Measurements from ENCODE around the gene KIAA1958. TPM values are rescaled to one million over a fixed set of nuclear protein-coding genes. Genes with fewer than 3 reads are reported as not detected.

KIAA1958 gene
- total RNA-seq, 2 experiments from 2014 or later = 9.7 to 13.0 TPM

GRCh38 chr9:112548051-112548440 is 61.4 kb downstream of the KIAA1958 start:
- H3K27me3 Mint-ChIP-seq = no peaks in the 10 kb centered on the region
- DNase-seq (no peak), ATAC-seq (no peak)
- peaks cover 3% of the 10 kb centered on the region for H3K36me3 Mint-ChIP-seq (ENCODE audit: low read depth)
- no peaks in the 10 kb centered on the region for H3K9me3 Mint-ChIP-seq (ENCODE audit: low read depth)
- intact Hi-C loops (cut with DNase I, micrococcal nuclease) = no loop called here
- ChIA-PET POLR2A (no interaction called here), CTCF (interaction anchor here (0.6 to 0.7 kb wide), 2 partner anchors 234 to 449 kb away, joined by 3 to 5 read pairs; no protein-coding TSS in a partner anchor)
- H3K27ac Mint-ChIP-seq = no peak overlapping the region
- peaks cover 14% of the 10 kb centered on the region for H3K4me1 Mint-ChIP-seq
- H3K4me3 Mint-ChIP-seq = no peak overlapping the region

GRCh38 chr9:112548836-112549595 is 62.4 kb downstream of the KIAA1958 start:
- Mint-ChIP-seq H3K9me3 (ENCODE audit: low read depth) (no peaks in the 10 kb centered on the region), H3K4me3 (no peak overlapping the region), H3K4me1 (peaks cover 14% of the 10 kb centered on the region), H3K27me3 (no peaks in the 10 kb centered on the region), H3K36me3 (ENCODE audit: low read depth) (peaks cover 3% of the 10 kb centered on the region), H3K27ac (no peak overlapping the region)
- POLR2A ChIA-PET = no interaction called here
- DNase-seq (no peak), ATAC-seq (no peak)
- CTCF ChIA-PET = no interaction called here
- intact Hi-C loops (cut with DNase I, micrococcal nuclease) = no loop called here

GRCh38 chr9:112550531-112550930 is 63.9 kb downstream of the KIAA1958 start:
- ATAC-seq = no peak
- Mint-ChIP-seq H3K9me3 (ENCODE audit: low read depth) (no peaks in the 10 kb centered on the region), H3K4me1 (peaks cover 12% of the 10 kb centered on the region)

GRCh38 chr9:112551641-112552040 is 65.0 kb downstream of the KIAA1958 start:
- Mint-ChIP-seq H3K36me3 (ENCODE audit: low read depth) (peaks cover 2% of the 10 kb centered on the region), H3K27ac (no peak overlapping the region), H3K4me1 (peaks cover 8% of the 10 kb centered on the region), H3K27me3 (no peaks in the 10 kb centered on the region), H3K9me3 (ENCODE audit: low read depth) (no peaks in the 10 kb centered on the region), H3K4me3 (no peak overlapping the region)
- intact Hi-C loops (cut with DNase I, micrococcal nuclease) = no loop called here
- ChIA-PET CTCF (no interaction called here), POLR2A (no interaction called here)
- DNase-seq = no peak
- ATAC-seq = no peak

More at GRCh38 chr9:112550531-112550930, 63.9 kb downstream of the KIAA1958 start:
- Mint-ChIP-seq H3K36me3 (ENCODE audit: low read depth) (peaks cover 2% of the 10 kb centered on the region), H3K27ac (no peak overlapping the region), H3K4me3 (no peak overlapping the region), H3K27me3 (no peaks in the 10 kb centered on the region)
- POLR2A ChIA-PET = no interaction called here
- CTCF ChIA-PET = no interaction called here
- no peak for DNase-seq
- intact Hi-C loops (cut with DNase I, micrococcal nuclease) = no loop called here

GRCh38 chr9:112552229-112553056 is 65.8 kb downstream of the KIAA1958 start:
- ATAC-seq (no peak), DNase-seq (no peak)
- Mint-ChIP-seq H3K4me3 (no peak overlapping the region), H3K36me3 (ENCODE audit: low read depth) (no peaks in the 10 kb centered on the region), H3K4me1 (peaks cover 7% of the 10 kb centered on the region), H3K9me3 (ENCODE audit: low read depth) (no peaks in the 10 kb centered on the region), H3K27ac (no peak overlapping the region), H3K27me3 (no peaks in the 10 kb centered on the region)
- ChIA-PET POLR2A (interaction anchor here (0.5 kb wide), 1 partner anchor 48 kb away, joined by 3 read pairs; no protein-coding TSS in a partner anchor), CTCF (no interaction called here)
- intact Hi-C loops (cut with DNase I, micrococcal nuclease) = no loop called here

- Mint-ChIP-seq H3K27ac (no peak overlapping the region), H3K9me3 (ENCODE audit: low read depth) (no peaks in the 10 kb centered on the region), H3K4me3 (no peak overlapping the region), H3K27me3 (no peaks in the 10 kb centered on the region), H3K4me1 (peaks cover 7% of the 10 kb centered on the region), H3K36me3 (ENCODE audit: low read depth) (no peaks in the 10 kb centered on the region)
- intact Hi-C loops (cut with DNase I, micrococcal nuclease) = no loop called here
- ATAC-seq (no peak), DNase-seq (no peak)
- POLR2A ChIA-PET = interaction anchor here (0.5 kb wide), 1 partner anchor 47 kb away, joined by 3 read pairs; no protein-coding TSS in a partner anchor
- CTCF ChIA-PET = no interaction called here
Measured at GRCh38 chr9:112553256-112553826, 66.7 kb downstream of the KIAA1958 start.

- no peak overlapping the region for H3K27ac Mint-ChIP-seq
- H3K27me3 Mint-ChIP-seq = no peaks in the 10 kb centered on the region
- H3K36me3 Mint-ChIP-seq (ENCODE audit: low read depth) = no peaks in the 10 kb centered on the region
- H3K4me1 Mint-ChIP-seq = peaks cover 9% of the 10 kb centered on the region
- ChIA-PET POLR2A (no interaction called here), CTCF (interaction anchor here (0.6 kb wide), 1 partner anchor 1222 kb away, joined by 3 read pairs; no protein-coding TSS in a partner anchor)
- DNase-seq = no peak
- intact Hi-C loops (cut with DNase I, micrococcal nuclease) = no loop called here
- ATAC-seq = no peak
- H3K4me3 Mint-ChIP-seq = no peak overlapping the region
- H3K9me3 Mint-ChIP-seq (ENCODE audit: low read depth) = no peaks in the 10 kb centered on the region
Measured at GRCh38 chr9:112554516-112554915, 67.9 kb downstream of the KIAA1958 start.

GRCh38 chr9:112555101-112555643 is 68.5 kb downstream of the KIAA1958 start:
- CTCF ChIA-PET = interaction anchor here (0.6 kb wide), 1 partner anchor 737 kb away, joined by 3 read pairs; no protein-coding TSS in a partner anchor
- H3K36me3 Mint-ChIP-seq (ENCODE audit: low read depth) = no peaks in the 10 kb centered on the region
- no peak overlapping the region for H3K4me3 Mint-ChIP-seq
- H3K4me1 Mint-ChIP-seq = peaks cover 9% of the 10 kb centered on the region
- H3K27ac Mint-ChIP-seq = no peak overlapping the region
- H3K9me3 Mint-ChIP-seq (ENCODE audit: low read depth) = no peaks in the 10 kb centered on the region
- H3K27me3 Mint-ChIP-seq = no peaks in the 10 kb centered on the region
- POLR2A ChIA-PET = no interaction called here
- DNase-seq (no peak), ATAC-seq (no peak)
- intact Hi-C loops (cut with DNase I, micrococcal nuclease) = no loop called here

DNA sequence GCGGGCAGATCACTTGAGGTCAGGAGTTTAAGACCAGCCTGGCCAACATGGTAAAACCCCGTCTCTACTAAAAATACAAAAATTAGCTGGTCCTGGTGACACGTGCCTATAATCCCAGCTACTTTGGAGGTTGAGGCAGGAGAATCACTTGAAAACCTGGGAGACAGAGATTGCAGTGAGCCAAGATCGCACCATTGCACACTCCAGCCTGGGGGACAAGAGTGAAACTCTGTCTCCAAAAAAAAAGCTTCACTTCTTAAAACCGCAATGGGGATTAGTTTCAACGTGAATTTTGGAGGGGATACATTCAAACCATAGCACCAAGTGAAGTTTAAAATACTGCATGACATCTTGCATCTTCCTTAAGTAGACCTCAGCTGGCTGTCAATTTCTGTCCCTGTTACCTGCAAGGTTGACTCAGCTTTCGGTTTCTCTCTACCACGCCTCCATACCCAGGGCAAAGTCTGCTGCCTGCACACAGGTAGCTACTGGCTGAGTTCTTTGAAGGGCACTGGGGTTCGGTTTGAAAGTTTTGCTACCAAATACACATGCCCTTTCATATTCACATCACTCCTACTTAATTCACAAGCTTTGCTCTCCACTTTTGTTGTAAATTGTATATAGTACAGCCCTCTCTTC is 69.3 kb downstream of the KIAA1958 start:
- intact Hi-C loops (cut with DNase I, micrococcal nuclease) = no loop called here
- Mint-ChIP-seq H3K9me3 (ENCODE audit: low read depth) (no peaks in the 10 kb centered on the region), H3K4me1 (peaks cover 9% of the 10 kb centered on the region), H3K27ac (no peak overlapping the region), H3K4me3 (no peak overlapping the region), H3K36me3 (ENCODE audit: low read depth) (no peaks in the 10 kb centered on the region), H3K27me3 (no peaks in the 10 kb centered on the region)
- ChIA-PET POLR2A (no interaction called here), CTCF (interaction anchor here (0.6 kb wide), 1 partner anchor 737 kb away, joined by 3 read pairs; no protein-coding TSS in a partner anchor)
- ATAC-seq (peak; percentile 51), DNase-seq (peak; percentile 23)

DNA sequence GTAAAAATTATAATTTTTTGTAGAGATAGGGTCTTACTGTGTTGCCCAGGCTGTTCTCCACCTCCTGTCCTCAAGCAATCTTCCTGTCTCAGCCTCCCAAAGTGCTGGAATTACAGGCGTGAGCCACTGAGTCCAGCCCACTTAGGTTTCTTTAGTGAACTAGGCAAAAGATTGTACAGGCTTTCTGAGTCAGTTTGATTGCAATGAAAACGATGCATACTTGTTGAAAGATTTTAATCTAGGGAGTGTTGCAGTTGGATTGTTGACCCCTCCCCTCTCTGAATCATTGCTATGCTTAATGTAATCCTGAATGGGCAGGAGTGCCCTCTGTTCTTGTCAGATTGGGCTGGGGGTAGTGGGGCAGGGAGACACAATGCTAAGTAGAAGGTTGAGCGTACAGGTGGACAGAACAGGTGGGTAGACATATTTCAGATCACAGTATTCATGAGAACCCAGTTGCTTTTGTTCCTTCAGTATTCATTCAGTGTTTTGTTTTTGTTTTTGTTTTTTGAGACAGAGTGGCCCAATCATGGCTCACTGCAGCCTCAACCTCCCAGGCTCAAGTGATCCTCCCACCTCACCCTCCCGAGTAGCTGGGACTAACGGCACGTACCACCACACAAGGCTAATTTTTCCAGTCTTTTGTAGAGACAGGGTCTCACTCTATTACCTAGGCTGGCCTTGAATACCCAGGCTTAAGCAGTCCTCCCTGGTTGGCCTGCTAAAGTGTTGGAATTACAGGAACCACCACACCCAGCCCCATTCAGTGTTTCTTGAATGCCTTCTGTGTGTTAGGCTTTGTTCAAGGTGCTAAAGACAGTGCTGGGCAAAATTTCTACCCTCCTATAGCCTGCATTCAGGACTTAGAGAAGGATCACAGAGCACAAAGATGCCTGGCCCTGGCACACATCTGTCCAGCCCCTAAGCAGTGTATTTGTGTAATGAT is 70.1 kb downstream of the KIAA1958 start:
- H3K27ac Mint-ChIP-seq = no peak overlapping the region
- ATAC-seq (no peak), DNase-seq (no peak)
- H3K4me1 Mint-ChIP-seq = peaks cover 9% of the 10 kb centered on the region
- H3K4me3 Mint-ChIP-seq = no peak overlapping the region
- ChIA-PET POLR2A (no interaction called here), CTCF (no interaction called here)
- H3K9me3 Mint-ChIP-seq (ENCODE audit: low read depth) = no peaks in the 10 kb centered on the region
- H3K27me3 Mint-ChIP-seq = no peaks in the 10 kb centered on the region
- intact Hi-C loops (cut with DNase I, micrococcal nuclease) = no loop called here
- H3K36me3 Mint-ChIP-seq (ENCODE audit: low read depth) = no peaks in the 10 kb centered on the region

Measured in activated CD4-positive, alpha-beta T cell treated with anti-CD3 and anti-CD28 coated beads for 36 hours (primary cell).